GM21526 (cell line): ENCODE results near the gene MOSPD2.

Experiments used
- ATAC-seq: cut with Tn5 transposase; IDR thresholded peaks from one replicate; pipeline ENCODE4 v1.9.1; 2021; ENCODE audit warnings: moderate library complexity; ENCODE audit not compliant: unreplicated experiment, low FRiP score

MOSPD2 gene

GRCh38 chrX:14964500-14964899 lies 91.3 kb downstream of the MOSPD2 start:
- ATAC-seq: no peak
